SK-N-SH (cell line): Measurements from ENCODE around the gene PSMD1. TPM values are rescaled to one million over a fixed set of nuclear protein-coding genes. Genes with fewer than 3 reads are reported as not detected.
A peak's percentile ranks its signal among the peaks of the same experiment; 100 is the strongest.

Experiments
- CTCF ChIA-PET: fragments of 300-600, 350-600 bp; formaldehyde crosslinking; extraction: SDS; loops from one replicate; lab custom pipeline; 2021; lab: Yijun Ruan, JAX
- POLR2A ChIA-PET: fragments of 350-600 bp; sonication (Branson Sonifier 250); formaldehyde crosslinking; extraction: SDS; loops from one replicate; lab custom pipeline; 2020; ENCODE audit warnings: antibody characterized with exemption, inconsistent platforms; lab: Yijun Ruan, JAX
- DNase-seq: peaks from one replicate; pipeline ENCODE4 v3.0.0; 2012
- H2AFZ ChIP-seq: fragments of 200-600 bp; sonication (generic); 2 replicates; pipeline ENCODE4 v1.8.1; 2016; ENCODE audit warnings: antibody characterized with exemption, mild to moderate bottlenecking, low read depth
- H3F3A ChIP-seq: fragments of 200-600 bp; sonication (generic); replicated peaks from 2 replicates; pipeline ENCODE3; 2016; ENCODE audit warnings: antibody characterized with exemption, mild to moderate bottlenecking; ENCODE audit not compliant: insufficient read depth
- H3K27ac ChIP-seq, 2 experiments: fragments of 200-500 bp in 1 of 2; fragments of 200-600 bp in 1 of 2; sonication (Bioruptor generic) in 1 of 2; sonication (generic), shearing (Covaris generic) in 1 of 2; 2 replicates each; pipeline versions ENCODE4 v1.5.1 to v1.6.1; 2014 to 2016; ENCODE audit warnings: low read depth in 2 of 2, inconsistent platforms in 1 of 2, low read length in 1 of 2, mild to moderate bottlenecking in 1 of 2, mixed read lengths in 1 of 2
- H3K27me3 ChIP-seq: fragments of 200-600 bp; sonication (generic), shearing (Covaris generic); 2 replicates; pipeline ENCODE4 v1.6.1; 2016; ENCODE audit warnings: mixed run types; ENCODE audit not compliant: insufficient read depth
- H3K36me3 ChIP-seq, 2 experiments: fragments of 200-500 bp in 1 of 2; fragments of 200-600 bp in 1 of 2; sonication (Bioruptor generic) in 1 of 2; sonication (generic) in 1 of 2; replicated peaks in 1 of 2; 2 replicates each; pipeline versions ENCODE3 to v1.5.1; 2014 to 2016; ENCODE audit warnings: low read length in 1 of 2, mild to moderate bottlenecking in 1 of 2; ENCODE audit not compliant: insufficient read depth in 2 of 2, control insufficient read depth in 1 of 2
- H3K4me1 ChIP-seq, 2 experiments: fragments of 200-500 bp in 1 of 2; fragments of 200-600 bp in 1 of 2; sonication (Bioruptor generic) in 1 of 2; sonication (generic), shearing (Covaris generic) in 1 of 2; 2 replicates each; pipeline versions ENCODE4 v1.5.1 to v1.6.1; 2014 to 2016; ENCODE audit warnings: low read depth in 1 of 2, low read length in 1 of 2, mixed run types in 1 of 2; ENCODE audit not compliant: insufficient read depth in 2 of 2, control insufficient read depth in 1 of 2
- H3K4me2 ChIP-seq: fragments of 200-600 bp; sonication (generic), shearing (Covaris generic); 2 replicates; pipeline ENCODE4 v1.6.1; 2017; ENCODE audit warnings: mixed run types
- H3K4me3 ChIP-seq, 2 experiments: fragments of 200-500 bp in 1 of 2; fragments of 200-600 bp in 1 of 2; sonication (Bioruptor generic) in 1 of 2; sonication (generic), shearing (Covaris generic) in 1 of 2; 2 replicates each; pipeline versions ENCODE4 v1.5.1 to v1.8.1; 2014 to 2016; ENCODE audit warnings: low read depth in 2 of 2, inconsistent platforms in 1 of 2, low read length in 1 of 2, mild to moderate bottlenecking in 1 of 2, mixed read lengths in 1 of 2, moderate library complexity in 1 of 2
- H3K79me2 ChIP-seq: fragments of 200-600 bp; sonication (generic); 2 replicates; pipeline ENCODE4 v1.8.1; 2017; ENCODE audit warnings: mild to moderate bottlenecking; ENCODE audit not compliant: insufficient read depth
- H3K9ac ChIP-seq: fragments of 200-600 bp; sonication (generic); 2 replicates; pipeline ENCODE4 v1.6.1; 2017; ENCODE audit warnings: mixed run types
- H3K9me2 ChIP-seq: fragments of 200-600 bp; sonication (generic); 2 replicates; pipeline ENCODE4 v1.6.1; 2017; ENCODE audit warnings: mixed run types
- H3K9me3 ChIP-seq: fragments of 200-600 bp; sonication (generic); 2 replicates; pipeline ENCODE4 v1.6.1; 2017; ENCODE audit warnings: mixed run types, mild to moderate bottlenecking, moderate library complexity
- H4K20me1 ChIP-seq: fragments of 200-600 bp; sonication (generic); 2 replicates; pipeline ENCODE4 v1.6.1; 2017; ENCODE audit warnings: mild to moderate bottlenecking, mixed run types; ENCODE audit not compliant: insufficient read depth
- ELF1 ChIP-seq: IDR thresholded peaks from 2 replicates; pipeline ENCODE4 v1.4.0; 2012
- EP300 ChIP-seq, 2 experiments: IDR thresholded peaks; 2 replicates each; pipeline versions ENCODE4 v1.4.0 to v1.6.1; 2012; ENCODE audit warnings: borderline replicate concordance in 1 of 2, low read depth in 1 of 2, low read length in 1 of 2
- FOSL2 ChIP-seq: IDR thresholded peaks from 2 replicates; pipeline ENCODE4 v1.4.0; 2012; ENCODE audit warnings: low read depth, mild to moderate bottlenecking, moderate library complexity, borderline replicate concordance
- FOXJ3 ChIP-seq: sonication (generic); formaldehyde crosslinking; IDR thresholded peaks from 2 replicates; pipeline ENCODE4 v1.5.1; 2020; ENCODE audit warnings: mild to moderate bottlenecking, missing genetic modification reagents
- FOXM1 ChIP-seq: IDR thresholded peaks from 2 replicates; pipeline ENCODE4 v1.4.0; 2012; ENCODE audit warnings: low read depth, mild to moderate bottlenecking
- GABPA ChIP-seq: IDR thresholded peaks from 2 replicates; pipeline ENCODE4 v1.4.0; 2012; ENCODE audit warnings: low read depth, mild to moderate bottlenecking
- JUND ChIP-seq: IDR thresholded peaks from 2 replicates; pipeline ENCODE4 v1.4.0; 2012
- NFIC ChIP-seq: IDR thresholded peaks from 2 replicates; pipeline ENCODE4 v1.4.0; 2012; ENCODE audit warnings: borderline replicate concordance
- PBX3 ChIP-seq: IDR thresholded peaks from 2 replicates; pipeline ENCODE4; 2012
- POLR2AphosphoS5 ChIP-seq: IDR thresholded peaks from 2 replicates; pipeline ENCODE4 v1.6.1; 2012; ENCODE audit warnings: low read depth, low read length
- REST ChIP-seq: IDR thresholded peaks from 2 replicates; pipeline ENCODE4 v1.6.1; 2012; ENCODE audit warnings: mild to moderate bottlenecking, low read depth, low read length, moderate library complexity
- RXRA ChIP-seq: IDR thresholded peaks from 2 replicates; pipeline ENCODE4 v1.4.0; 2012; ENCODE audit warnings: low read depth, mild to moderate bottlenecking, borderline replicate concordance
- SIN3A ChIP-seq: IDR thresholded peaks from 2 replicates; pipeline ENCODE4 v1.6.1; 2012; ENCODE audit warnings: low read depth, mild to moderate bottlenecking, low read length, moderate library complexity, borderline replicate concordance
- TCF12 ChIP-seq: IDR thresholded peaks from 2 replicates; pipeline ENCODE4 v1.4.0; 2012
- TEAD4 ChIP-seq: IDR thresholded peaks from 2 replicates; pipeline ENCODE4 v1.4.0; 2012; ENCODE audit warnings: mild to moderate bottlenecking, borderline replicate concordance; ENCODE audit not compliant: insufficient read depth
- USF1 ChIP-seq: IDR thresholded peaks from 2 replicates; pipeline ENCODE4 v1.4.0; 2012; ENCODE audit warnings: low read depth, borderline replicate concordance
- WGBS: methylation state at CpG from one replicate; pipeline ENCODE4 v1.1.6; 2017; ENCODE audit warnings: low lambda C conversion rate; 5-methylcytosine and 5-hydroxymethylcytosine counted together
- polyA plus RNA-seq, 3 experiments: library from polyadenylated mRNA; depleted of rRNA; stranded (reverse); fragments of >200 nt; gene quantifications; 2 replicates each; pipeline ENCODE4 v1.2.3, GENCODE V29; 2012
- TF ChIP-seq, protein P1 (sequence below): IDR thresholded peaks from 2 replicates; pipeline ENCODE4 v1.4.0; 2012; ENCODE audit warnings: low read depth, borderline replicate concordance
- TF ChIP-seq, protein P2 (sequence below): fragments of 150-350 bp; IDR thresholded peaks from 2 replicates; pipeline ENCODE4 v1.6.1; 2017; ENCODE audit warnings: antibody characterized with exemption, low read length, low read depth, borderline replicate concordance

PSMD1 gene
- polyA plus RNA-seq, 1 of the 3 experiments (the other 2 are of a cell fraction): 92.3 TPM

- Histone ChIP-seq H3K4me2 (0 out of 2 replicates have a peak overlapping the region, but pooled peaks have one; percentile 10), H2AFZ (no peak overlapping the region), H4K20me1 (no peaks in the 10 kb centered on the region), H3K27me3 (no peaks in the 10 kb centered on the region), H3K9me3 (no peaks in the 10 kb centered on the region), H3K79me2 (peaks cover 10% of the 10 kb centered on the region), H3K27ac (peak overlapping the region in 1 of 2 experiments; percentile 23; a peak in 1 of 4 replicates), H3K9me2 (no peaks in the 10 kb centered on the region), H3K4me1 (peaks cover 4 to 9% of the 10 kb centered on the region in 2 experiments; a peak in 3 of 4 replicates), H3K36me3 (peaks cover 43 to 58% of the 10 kb centered on the region in 2 experiments), H3K4me3 (no peak overlapping the region), H3K9ac (no peak overlapping the region), H3F3A (peaks cover 3% of the 10 kb centered on the region)
- TF ChIP-seq NFIC: no peak
- TF ChIP-seq, protein P1, sequence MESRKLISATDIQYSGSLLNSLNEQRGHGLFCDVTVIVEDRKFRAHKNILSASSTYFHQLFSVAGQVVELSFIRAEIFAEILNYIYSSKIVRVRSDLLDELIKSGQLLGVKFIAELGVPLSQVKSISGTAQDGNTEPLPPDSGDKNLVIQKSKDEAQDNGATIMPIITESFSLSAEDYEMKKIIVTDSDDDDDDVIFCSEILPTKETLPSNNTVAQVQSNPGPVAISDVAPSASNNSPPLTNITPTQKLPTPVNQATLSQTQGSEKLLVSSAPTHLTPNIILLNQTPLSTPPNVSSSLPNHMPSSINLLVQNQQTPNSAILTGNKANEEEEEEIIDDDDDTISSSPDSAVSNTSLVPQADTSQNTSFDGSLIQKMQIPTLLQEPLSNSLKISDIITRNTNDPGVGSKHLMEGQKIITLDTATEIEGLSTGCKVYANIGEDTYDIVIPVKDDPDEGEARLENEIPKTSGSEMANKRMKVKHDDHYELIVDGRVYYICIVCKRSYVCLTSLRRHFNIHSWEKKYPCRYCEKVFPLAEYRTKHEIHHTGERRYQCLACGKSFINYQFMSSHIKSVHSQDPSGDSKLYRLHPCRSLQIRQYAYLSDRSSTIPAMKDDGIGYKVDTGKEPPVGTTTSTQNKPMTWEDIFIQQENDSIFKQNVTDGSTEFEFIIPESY: no peak
- TF ChIP-seq SIN3A: no peak
- TF ChIP-seq POLR2AphosphoS5: no peak
- TF ChIP-seq FOXJ3 (CRISPR knock-in tag): no peak
- 0 out of 2 replicates have a peak, but pooled peaks have one; percentile 10 for TF ChIP-seq JUND
- no peak for TF ChIP-seq USF1
- TF ChIP-seq, protein P2, sequence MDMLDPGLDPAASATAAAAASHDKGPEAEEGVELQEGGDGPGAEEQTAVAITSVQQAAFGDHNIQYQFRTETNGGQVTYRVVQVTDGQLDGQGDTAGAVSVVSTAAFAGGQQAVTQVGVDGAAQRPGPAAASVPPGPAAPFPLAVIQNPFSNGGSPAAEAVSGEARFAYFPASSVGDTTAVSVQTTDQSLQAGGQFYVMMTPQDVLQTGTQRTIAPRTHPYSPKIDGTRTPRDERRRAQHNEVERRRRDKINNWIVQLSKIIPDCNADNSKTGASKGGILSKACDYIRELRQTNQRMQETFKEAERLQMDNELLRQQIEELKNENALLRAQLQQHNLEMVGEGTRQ: no peak
- TF ChIP-seq GABPA: no peak
- TF ChIP-seq TCF12: no peak
- TF ChIP-seq RXRA: no peak
- no peak for TF ChIP-seq EP300 (IDR thresholded peaks at IDR 0.05; ENCODE audit: borderline replicate concordance in 1 of 2, low read depth in 1 of 2, low read length in 1 of 2)
- no peak for TF ChIP-seq ELF1
- TF ChIP-seq FOSL2: 0 out of 2 replicates have a peak, but pooled peaks have one; percentile 32
- TF ChIP-seq FOXM1: no peak
- TF ChIP-seq TEAD4: no peak
- no peak for TF ChIP-seq REST
- no peak for TF ChIP-seq PBX3
- CTCF ChIA-PET: interaction anchor here (0.9 to 4.6 kb wide), 10 partner anchors 8 to 300 kb away, joined by 3 to 32 read pairs (median 4); partner anchors contain the start of gene HTR2B
- POLR2A ChIA-PET: no interaction called here
- WGBS: 96% methylated on average over 1 of the region's 1 CpG
- DNase-seq: no peak
Observed at GRCh38 chr2:231111987-231112386, 55.3 kb downstream of the PSMD1 start.
